HG02759 (cell line): ENCODE results near the gene PTPRH.
"Not testable (repeated sequence)": the region's sequence is repeated elsewhere in the genome, so short reads cannot be mapped to it uniquely, and the experiment has no call there.

Source experiments
- ATAC-seq: cut with Tn5 transposase; IDR thresholded peaks from one replicate; pipeline ENCODE4 v1.9.1; 2021; ENCODE audit warnings: mild to moderate bottlenecking, moderate library complexity; ENCODE audit not compliant: unreplicated experiment

Gene PTPRH

DNA sequence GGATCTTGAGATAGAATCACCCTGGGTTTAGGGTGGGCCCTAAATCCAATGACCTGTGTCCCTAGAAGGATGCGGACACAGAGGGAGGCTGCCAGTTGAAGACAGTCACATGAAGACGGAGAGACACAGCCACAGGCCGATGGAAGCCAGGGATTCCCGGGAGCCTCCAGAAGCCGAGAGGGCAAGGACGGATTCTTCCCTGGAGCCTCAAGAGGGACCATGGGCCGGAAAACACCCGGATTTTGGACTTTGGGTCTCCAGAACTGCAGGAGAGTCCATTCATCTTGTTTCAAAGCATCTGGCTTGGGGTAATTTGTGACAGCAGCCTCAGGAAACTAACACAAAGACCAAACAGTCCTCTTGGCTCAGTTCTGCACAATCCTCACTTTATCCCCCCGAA is 17.0 kb upstream of the PTPRH start:
- no peak for ATAC-seq

DNA sequence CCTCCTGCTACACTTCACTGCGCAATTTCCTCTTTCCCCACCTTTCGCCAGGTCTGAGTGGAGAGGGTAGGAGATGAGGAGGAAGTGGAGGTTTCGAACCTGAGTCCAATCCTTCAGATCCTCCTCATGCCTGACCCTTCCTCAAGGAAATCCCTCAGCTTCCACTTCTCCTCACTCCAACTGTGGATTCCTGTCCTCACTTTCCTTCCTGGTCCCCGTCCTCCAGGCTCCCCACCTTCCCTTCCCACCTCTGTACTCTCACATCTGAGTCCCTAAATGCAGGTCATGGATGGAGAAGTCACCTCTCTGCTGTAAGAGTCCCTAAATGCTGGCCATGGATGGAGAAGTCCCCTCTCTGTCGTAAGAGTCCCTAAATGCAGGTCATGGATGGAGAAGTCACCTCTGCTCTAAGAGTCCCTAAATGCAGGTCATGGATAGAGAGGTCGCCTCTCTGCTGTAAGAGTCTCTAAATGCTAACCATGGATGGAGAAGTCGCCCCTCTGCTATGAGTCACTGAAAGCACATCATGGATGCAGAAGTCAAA is 16.2 kb upstream of the PTPRH start:
- no peak for ATAC-seq

DNA sequence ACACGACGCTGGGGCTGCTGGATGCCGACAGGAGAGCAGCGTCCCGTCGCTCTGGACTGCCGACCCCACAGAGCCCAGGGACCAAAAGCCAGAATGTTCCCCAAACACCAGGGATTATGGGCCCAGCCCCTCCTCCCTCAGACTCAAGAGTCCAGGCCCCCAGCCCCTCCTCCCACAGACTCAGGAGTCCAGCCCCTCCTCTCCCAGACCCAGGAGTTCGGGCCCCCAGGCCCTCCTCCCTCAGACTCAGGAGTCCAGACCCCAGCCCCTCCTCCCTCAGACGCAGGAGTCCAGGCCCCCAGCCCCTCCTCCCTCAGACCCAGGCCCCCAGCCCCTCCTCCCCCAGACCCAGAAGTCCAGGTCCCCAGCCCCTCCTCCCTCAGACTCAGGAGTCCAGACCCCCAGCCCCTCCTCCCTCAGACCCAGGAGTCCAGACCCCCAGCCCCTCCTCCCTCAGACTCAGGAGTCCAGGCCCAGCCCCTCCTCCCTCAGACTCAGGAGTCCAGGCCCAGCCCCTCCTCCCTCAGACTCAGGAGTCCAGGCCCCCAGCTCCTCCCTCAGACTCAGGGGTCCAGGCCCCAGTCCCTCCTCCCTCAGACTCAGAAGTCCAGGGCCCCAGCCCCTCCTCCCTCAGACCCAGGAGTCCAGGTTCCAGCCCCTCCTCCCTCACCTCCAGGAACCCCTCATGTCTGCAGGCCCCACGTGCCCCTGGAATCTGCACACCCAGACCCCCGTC is 15.5 kb upstream of the PTPRH start:
- ATAC-seq: not testable (repeated sequence)

DNA sequence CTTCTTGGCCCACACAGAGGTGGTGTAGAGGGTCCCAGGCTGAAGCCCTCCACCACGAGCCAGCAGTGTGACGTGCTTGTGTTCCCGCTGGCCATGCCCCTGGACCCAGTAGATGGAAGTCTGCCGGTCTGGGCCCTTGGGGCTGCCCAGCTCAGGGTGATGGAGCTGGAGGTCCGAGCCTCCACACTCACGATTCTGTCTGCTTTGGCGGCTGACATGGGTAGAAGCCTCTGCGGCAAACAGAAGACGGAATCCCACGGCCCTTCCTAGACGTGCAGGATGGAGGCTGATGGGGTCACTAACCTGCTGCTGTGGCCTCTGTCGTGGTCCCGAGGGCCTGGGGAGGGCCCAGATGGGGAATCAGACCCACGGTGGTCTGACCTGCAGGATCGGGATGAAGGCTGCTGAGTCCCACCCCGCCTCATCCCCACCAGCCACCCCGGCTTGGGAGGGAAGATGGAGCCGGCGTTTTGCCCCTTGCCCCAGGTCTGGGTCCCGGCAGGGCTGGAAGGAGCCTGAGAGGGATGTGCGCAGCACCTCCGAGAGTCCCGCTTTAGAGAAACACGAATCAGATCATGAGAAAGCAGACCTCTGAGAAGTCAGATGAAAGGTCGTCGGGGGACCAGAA is 14.9 kb upstream of the PTPRH start:
- no peak for ATAC-seq

DNA sequence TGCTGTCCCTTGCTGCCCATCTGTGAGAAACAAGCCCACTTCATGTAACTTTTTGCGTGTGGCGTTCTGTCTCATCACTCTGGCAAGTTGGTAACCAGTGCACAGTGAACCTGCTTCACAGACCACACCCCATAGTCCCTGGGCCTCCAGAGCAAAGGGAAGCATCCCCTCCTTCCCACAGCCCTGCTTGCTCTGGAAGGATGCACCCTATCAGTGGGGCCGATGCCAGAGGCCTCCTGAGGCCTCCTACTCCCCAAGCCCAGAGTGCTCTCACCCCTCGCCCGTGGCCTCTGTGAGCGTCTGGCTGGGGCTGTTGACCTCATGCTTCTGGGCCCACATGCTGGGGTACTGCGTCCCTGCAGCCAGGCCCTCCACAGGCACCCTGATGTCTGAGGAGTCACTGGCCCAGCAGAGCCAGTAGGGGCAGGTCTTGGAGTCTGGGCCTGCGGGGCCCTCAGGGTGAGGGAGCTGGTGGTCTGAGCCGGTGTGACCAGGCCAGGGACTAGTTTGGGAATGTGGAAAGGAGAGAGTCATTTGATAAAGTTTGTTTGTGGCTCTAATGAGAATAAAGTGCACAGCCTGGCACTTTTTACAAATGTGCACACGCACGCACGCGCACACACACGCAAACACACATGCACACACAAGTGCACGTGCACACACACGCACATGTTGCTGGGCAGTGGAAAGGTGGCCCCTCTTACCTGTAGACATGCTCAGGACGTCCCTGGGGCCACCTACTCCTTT is 14.2 kb upstream of the PTPRH start:
- ATAC-seq: no peak

DNA sequence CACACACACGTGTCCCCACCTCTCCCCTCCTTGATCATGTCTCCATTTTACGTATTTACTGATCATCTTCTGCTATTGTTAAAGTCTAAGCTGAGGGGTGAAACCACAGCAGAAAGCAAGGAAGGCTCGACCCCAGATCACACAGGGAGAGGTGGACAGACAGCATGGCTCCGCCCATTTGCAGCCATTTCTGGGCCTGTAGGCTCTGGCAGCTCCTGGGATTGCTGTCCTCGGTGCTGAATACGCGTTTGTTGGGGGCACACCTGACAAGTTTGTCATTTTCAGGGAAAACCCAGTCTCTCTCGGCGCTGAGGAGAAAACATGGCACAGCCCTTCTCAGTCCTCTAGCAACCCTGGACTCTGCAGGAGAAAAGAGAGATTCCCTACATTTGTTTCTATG is 11.2 kb upstream of the PTPRH start:
- ATAC-seq: no peak

DNA sequence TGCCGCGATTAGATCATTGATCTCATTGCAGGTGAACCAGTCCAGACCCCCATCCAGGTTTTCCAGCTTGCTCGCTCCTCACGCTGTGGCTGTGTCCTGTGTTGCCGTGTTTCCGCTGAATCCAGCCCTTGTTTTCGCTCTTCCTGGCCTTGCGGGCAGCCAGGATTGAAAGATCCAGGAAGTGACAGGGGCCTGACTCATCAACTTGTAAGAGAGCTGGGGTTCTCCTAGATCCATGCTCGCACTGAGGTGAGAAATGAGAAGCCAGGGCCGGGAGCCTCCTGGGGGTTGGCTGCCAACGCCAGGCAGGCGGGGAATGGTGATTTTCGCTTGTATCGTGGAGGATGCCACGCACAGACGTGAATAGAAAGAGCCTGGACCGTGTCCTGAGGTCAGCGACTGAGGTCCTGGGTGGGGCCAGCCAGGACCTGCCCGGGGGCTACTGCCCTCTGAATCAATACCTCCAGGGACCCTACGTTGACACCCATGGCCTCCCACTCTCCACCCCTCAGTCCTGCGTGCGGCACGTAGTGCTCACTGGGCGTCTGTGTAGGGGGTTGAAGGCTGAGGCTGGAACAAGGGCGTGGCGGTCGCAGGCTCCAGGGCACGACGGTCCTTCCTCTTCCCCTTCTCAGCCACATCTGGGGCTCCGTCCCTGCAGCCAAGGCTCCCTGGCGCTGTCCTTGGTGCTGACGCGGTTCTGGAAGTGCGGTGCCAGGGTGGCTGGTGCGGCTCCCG is 7.3 kb upstream of the PTPRH start:
- ATAC-seq: no peak

DNA sequence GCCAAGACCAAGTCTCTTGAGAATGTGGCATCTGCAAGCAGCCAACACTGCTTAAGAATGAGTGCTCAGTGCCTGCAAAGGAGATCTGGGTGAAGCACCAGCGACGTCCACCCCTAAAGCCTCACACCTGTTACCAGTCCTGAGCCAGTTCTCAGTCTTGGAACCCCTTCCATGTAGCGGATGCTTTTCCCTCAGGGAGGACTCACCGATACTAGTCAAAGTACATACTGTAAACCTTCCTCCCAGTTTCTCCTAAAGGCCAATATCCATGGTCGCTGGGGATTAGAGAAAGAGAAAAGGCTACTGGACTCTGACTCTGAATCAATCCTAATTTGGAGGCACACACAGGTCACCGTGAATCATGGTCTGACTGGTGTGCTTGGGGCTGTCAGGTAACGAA is 4.2 kb upstream of the PTPRH start:
- no peak for ATAC-seq

DNA sequence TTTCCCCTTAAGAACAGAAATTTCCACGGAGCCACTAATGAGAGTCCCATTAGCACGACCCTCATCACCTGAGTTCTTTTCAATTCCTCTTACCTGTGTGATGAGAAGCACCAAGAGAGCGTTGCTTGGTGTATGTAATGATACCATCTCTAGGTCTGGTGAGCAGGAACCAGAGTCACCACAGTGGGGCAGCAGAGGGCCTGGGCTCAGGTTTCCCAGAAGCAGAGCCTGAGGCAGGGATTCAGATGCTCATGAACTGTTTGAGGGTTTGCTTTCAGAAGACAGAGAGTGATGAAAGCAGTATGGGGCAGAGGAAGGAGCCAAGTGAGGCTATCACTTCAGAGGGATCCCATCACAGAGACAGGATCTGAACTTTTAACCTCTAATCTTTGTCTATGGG is 3.1 kb upstream of the PTPRH start:
- ATAC-seq: no peak

DNA sequence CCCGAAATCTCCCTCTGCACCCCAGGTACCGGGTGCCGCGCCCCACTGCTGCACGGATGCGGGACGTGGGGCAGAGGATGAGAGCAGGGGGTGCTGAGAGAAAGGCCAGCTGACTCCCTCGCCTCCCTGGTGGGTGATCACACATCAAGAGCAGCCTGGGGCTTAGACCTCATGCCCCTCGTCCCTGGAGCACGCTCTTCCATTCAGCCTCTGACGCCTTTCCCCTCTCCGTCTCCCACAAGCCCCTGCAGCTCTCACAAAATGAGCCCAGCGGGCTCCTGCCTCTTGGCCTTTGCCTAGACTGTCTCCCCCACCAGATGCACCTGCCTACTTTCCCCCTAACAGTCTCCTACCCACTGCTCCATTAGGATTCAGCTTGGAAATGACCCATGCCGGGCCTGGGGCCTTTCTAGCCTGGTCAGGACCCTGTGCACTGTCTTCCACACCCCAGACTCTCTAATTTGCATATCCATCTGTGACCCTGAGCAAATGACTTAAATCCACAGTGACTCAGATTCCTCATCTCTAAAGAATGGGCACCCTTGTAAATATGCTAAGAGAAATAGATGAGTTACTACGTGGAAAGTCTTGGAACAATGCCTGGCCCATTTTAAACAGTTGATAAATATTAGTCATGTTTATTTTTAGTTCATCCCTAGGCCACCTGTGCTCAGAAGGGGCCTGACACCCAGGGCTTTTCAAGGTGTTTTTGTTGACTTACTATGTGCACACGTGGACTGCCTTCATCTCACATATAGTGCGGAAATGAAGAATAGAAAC is 582 bp upstream of the PTPRH start:
- no peak for ATAC-seq

DNA sequence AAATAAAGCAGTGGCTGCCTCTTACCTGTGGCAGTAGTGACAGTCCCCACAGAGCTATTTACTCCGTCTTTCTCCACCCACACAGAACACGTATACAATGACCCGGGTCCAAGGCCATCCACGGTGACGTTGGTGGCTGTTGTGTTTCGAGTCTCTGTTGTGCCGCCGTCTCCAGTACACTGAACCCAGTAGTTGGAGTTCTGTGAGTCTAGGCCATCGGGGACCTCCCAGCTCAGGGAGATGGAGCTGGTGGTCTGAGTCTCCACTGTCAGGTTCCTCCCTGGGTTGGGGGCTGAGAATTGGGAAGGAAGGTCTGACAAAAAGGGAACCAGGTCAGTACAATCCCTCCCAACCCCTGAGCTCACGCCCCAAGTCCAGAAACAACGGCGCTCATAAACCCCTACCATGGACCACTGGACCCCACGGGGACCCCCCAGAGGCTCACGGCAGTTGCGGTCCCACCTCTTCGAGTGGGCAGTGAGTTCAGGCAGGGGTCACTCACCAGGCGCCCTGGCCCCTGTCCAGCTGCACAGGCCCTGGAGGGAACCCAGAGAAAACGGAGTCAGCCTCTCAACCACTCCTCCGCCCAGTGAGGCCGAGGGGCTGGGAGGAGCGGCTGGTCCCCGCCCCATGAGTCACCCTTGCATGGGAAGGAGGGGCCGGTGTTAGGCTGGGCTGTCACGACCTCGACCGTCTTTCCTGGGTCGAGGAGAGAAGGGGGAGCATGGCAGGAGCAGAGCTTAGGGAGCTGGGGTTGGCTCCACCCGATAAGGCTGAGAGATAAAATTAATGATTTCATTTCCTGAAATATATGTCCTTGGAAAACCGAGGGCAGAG is 2.4 kb downstream of the PTPRH start:
- ATAC-seq: no peak

DNA sequence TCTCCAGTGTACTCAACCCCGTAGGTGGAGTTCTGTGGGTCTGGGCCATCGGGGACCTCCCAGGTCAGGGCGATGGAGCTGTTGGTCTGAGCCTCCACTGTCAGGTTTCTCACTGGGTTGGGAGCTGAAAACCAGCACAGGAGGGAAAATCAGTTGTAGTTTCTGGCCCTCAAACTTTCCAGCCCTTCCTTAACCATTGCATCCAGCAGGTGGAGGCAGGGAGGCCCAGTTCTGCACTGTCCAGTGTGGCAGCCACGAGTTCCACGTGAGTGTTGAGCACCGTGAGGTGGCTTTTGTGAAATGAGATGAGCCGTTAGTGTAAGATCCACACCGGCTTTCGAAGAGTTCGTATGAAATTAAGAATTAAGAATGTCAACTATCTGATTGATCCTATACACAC is 7.1 kb downstream of the PTPRH start:
- ATAC-seq: not testable (repeated sequence)

DNA sequence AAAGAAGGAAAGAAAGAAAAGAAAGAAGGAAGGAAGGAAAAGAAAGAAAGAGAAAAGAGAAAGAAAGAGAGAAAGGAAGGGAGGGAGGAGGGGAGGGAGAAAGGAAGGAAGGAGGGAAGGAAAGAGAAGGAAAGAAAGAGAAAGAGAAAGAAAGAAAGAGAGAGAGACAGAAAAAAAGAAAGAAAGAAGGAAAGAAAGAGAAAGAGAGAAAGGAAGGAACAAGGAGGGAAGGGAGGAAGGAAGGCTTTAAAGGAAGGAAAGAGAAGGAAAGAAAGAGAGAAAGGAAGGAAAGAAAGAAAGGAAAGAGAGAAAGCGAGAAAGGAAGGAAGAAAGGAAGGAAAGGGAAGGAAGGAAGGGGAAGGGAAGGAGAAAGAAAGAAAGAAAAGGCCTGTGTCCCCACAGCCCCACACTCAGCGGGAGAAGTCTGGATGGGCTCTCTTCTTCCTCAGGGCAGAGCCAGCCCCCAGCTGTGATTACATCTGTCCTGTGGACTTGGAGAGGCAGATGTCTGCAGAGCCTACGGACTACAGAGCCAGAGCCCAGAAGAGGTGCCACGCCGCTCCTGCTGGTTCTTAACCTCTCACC is 9.6 kb downstream of the PTPRH start:
- no peak for ATAC-seq

DNA sequence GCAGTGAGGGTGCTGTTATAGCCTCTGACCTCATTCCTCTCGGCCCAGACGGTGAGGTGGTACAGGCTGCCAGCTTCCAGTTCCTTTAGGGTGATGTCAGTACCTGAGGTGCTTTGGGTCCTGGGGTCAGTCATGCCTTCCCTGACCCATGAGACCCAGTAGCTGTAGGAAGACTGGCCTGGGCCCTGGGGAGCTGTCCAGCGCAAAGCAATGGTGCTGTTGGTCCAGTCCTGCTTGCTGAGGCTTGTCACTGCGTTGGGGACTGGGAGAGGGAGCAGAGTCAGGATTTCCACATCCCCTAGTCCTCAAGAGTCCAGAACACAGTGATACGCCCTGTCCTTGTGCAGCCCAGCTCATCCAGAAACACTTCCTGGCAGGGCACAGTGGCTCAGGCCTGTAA is 10.7 kb downstream of the PTPRH start:
- no peak for ATAC-seq

DNA sequence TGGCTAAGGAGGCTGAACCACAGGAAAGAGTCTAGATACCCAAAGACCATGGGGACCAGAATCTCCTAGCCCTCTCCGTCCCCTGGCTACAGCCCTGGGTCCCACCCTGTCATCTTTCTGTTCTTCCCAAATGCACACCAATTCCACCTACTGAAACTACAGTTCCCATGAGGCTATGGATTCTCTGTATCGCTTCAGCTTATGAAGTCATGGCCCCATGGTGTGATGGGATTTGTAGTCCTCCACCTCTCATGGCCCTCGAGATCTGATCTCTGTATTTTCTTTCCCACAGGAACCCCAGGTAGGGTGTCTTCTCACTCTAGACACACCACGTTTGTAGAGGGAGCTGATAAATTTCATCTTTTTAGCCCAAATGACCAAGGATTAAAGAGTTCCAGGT is 11.8 kb downstream of the PTPRH start:
- ATAC-seq: no peak

DNA sequence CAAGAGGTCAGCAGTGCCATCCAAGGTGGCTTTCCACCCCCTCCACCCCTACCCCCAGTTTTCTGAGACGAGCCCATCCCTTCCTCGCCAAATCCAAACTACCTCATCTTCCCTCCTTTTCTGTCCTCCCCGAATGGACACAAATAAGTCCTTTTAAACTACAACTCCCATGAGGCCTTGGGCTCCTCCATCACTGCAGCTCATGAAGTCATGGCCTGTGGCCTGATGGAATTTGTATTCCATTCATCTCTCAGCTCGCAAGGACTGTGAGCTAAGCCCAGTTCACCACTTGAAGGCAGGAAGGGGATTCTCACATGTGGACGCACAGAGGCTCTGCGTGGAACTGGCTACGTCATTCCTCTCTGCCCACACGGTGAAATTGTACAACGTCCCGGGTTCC is 12.5 kb downstream of the PTPRH start:
- ATAC-seq: no peak

DNA sequence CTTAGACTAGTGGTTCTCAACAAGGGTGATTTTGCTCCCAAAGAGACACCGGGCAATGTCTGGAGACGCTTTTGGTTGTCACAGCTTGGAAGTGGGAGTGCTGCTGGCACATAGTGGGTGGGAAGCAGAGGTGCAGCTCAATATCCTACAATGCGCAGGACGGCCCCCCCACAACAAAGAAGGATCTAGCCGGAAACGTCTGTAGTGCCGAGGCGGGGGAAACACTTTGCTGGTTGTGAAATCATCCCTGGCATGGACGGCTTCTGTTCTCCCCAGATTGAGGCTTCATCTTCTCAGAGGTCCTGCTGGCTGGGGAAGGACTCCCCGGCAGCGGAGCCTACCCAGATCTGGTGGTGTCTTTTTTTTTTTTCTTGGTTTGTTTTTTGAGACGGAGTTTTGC is 15.8 kb downstream of the PTPRH start:
- no peak for ATAC-seq

DNA sequence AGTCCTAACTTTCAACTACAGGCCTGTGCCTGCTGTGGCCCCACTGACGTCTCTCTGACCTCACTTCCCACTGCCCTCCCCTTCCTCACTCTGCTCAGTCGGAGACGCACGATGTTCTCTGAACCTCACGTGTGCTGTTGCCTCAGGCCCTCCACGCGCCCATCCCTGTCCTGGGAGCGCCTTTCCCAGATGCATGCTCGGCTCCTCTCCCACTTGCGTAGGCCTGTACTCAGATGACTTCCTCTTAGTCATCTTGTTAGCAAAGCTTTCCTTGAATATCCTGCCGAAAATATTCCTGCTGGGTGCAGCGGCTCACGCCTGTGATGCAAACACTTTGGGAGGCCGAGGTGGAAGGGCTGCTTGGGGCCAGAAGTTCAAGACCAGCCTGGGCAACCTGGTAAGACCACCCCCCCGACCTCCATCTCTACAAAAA is 19.9 kb downstream of the PTPRH start:
- no peak for ATAC-seq

DNA sequence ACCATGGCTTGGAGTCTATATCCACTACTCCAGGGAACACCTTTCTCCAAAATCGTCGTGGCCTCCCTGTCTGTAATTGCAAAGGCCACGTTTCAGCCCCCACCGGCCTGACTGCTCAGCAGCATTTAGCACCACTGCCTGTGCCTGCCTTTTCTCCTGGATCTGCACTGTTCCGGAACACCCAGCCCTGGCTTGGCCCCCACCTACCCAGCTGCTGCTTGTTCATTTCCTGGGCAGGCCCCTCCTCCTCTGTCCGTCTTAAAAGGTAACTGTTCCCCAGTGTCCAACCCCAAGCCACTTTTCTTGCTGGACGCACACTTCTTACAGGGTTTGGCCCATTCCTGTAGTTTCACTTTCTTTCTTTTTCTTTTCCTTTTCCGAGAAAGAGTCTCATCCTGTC is 20.7 kb downstream of the PTPRH start:
- no peak for ATAC-seq
